K562 (cell line): ENCODE results near the gene ATP7B. TPM values are rescaled to one million over a fixed set of nuclear protein-coding genes. Genes with fewer than 3 reads are reported as not detected.

Experiments used
- ATAC-seq: fragments of 200-7000 bp; cut with Tn5 transposase; 3 replicates; pipeline ENCODE4 v1.9.1; 2020; ENCODE audit warnings: moderate library complexity
- BruUV-seq: library from RNA; stranded (reverse); fragments of 400-500 nt; replicated peaks from 2 replicates; lab custom pipeline; 2021; lab: Mats Ljungman, UMichigan
- CTCF ChIA-PET: fragments of 300-600 bp; formaldehyde crosslinking; extraction: SDS; loops from one replicate; lab custom pipeline; 2021; ENCODE audit warnings: low intra/inter-chr PET ratio; lab: Yijun Ruan, JAX
- POLR2A ChIA-PET: fragments of 300-600, 350-650 bp; sonication (Branson Sonifier 250); formaldehyde crosslinking; extraction: SDS; loops from one replicate; lab custom pipeline; 2021; ENCODE audit warnings: antibody characterized with exemption, inconsistent platforms; lab: Yijun Ruan, JAX
- DNase-seq, 4 experiments: peaks; one replicate each; pipeline versions ENCODE4 v3.0.0 to v3.0.0-alpha.2; 2011 to 2018; ENCODE audit warnings: low spot score in 3 of 4, mixed read lengths in 3 of 4; ENCODE audit errors: extremely low read depth in 1 of 4
- FAIRE-seq: peaks from 2 replicates; lab custom pipeline; 2011; peaks lifted over from hg19 to GRCh38; lab: Jason Lieb, UNC
- H2AFZ ChIP-seq: 2 replicates; pipeline ENCODE4 v1.6.0; 2011; ENCODE audit warnings: low read depth, low read length, control low read depth, inconsistent platforms
- H3K27ac ChIP-seq: fragments of 200-600 bp; 3 replicates; pipeline ENCODE4 v1.8.0; 2011; ENCODE audit warnings: low read depth, mild to moderate bottlenecking, control low read depth, inconsistent platforms, low read length, moderate library complexity, mixed read lengths; ENCODE audit errors: extremely low read depth
- H3K27me3 ChIP-seq, 2 experiments: fragments of 300-600 bp in 1 of 2; 2 replicates in 1 of 2; 3 replicates in 1 of 2; pipeline versions ENCODE4 v1.6.0 to v1.8.0; 2011; ENCODE audit warnings: inconsistent platforms in 2 of 2, low read length in 2 of 2, mild to moderate bottlenecking in 1 of 2, mixed read lengths in 1 of 2, moderate library complexity in 1 of 2; ENCODE audit not compliant: control insufficient read depth in 2 of 2, insufficient read depth in 2 of 2
- H3K36me3 ChIP-seq: fragments of 300-600 bp; 3 replicates; pipeline ENCODE4 v1.8.0; 2011; ENCODE audit warnings: mild to moderate bottlenecking, low read length, inconsistent platforms; ENCODE audit not compliant: control insufficient read depth, insufficient read depth
- H3K4me1 ChIP-seq, 2 experiments: fragments of 200-600 bp in 1 of 2; replicated peaks in 1 of 2; 2 replicates in 1 of 2; 3 replicates in 1 of 2; pipeline versions ENCODE4 v1.5.1 to v1.8.0; 2011; ENCODE audit warnings: inconsistent platforms in 2 of 2, low read length in 2 of 2, mild to moderate bottlenecking in 1 of 2, mixed read lengths in 1 of 2, moderate library complexity in 1 of 2; ENCODE audit not compliant: control insufficient read depth in 2 of 2, insufficient read depth in 2 of 2
- H3K4me2 ChIP-seq: 2 replicates; pipeline ENCODE4 v1.6.1; 2011; ENCODE audit warnings: low read length, control low read depth, inconsistent platforms, mixed read lengths; ENCODE audit not compliant: insufficient read depth
- H3K4me3 ChIP-seq: fragments of 200-600 bp; sonication (generic), shearing (Covaris generic); 2 replicates; pipeline ENCODE4 v1.5.1; 2016; ENCODE audit warnings: control low read depth, inconsistent platforms
- H3K79me2 ChIP-seq: fragments of 200-600 bp; 3 replicates; pipeline ENCODE4 v1.8.0; 2011; ENCODE audit warnings: low read length, inconsistent platforms; ENCODE audit not compliant: control insufficient read depth, insufficient read depth
- H3K9ac ChIP-seq, 2 experiments: 2 replicates each; pipeline versions ENCODE4 v1.6.0 to v1.6.1; 2011; ENCODE audit warnings: low read depth in 2 of 2, low read length in 2 of 2, control low read depth in 1 of 2, inconsistent platforms in 1 of 2, mild to moderate bottlenecking in 1 of 2, mixed read lengths in 1 of 2; ENCODE audit not compliant: insufficient read depth in 1 of 2
- H3K9me1 ChIP-seq: one replicate; pipeline ENCODE4 v1.6.0; 2011; ENCODE audit warnings: inconsistent platforms, mild to moderate bottlenecking, low read length, moderate library complexity; ENCODE audit not compliant: control insufficient read depth, insufficient read depth
- H3K9me3 ChIP-seq: replicated peaks from 2 replicates; pipeline ENCODE4 v1.5.1; 2011; ENCODE audit warnings: low read depth, low read length, inconsistent platforms; ENCODE audit not compliant: control insufficient read depth, insufficient read depth
- H4K20me1 ChIP-seq: replicated peaks from 2 replicates; pipeline ENCODE4 v1.6.1; 2011; ENCODE audit warnings: low read length, inconsistent platforms, mixed read lengths; ENCODE audit not compliant: control insufficient read depth, insufficient read depth
- NR3C1 ChIP-seq: sonication (generic); formaldehyde crosslinking; IDR thresholded peaks from 2 replicates; pipeline ENCODE4 v1.8.1; 2022; ENCODE audit warnings: missing genetic modification reagents
- RHOXF2B ChIP-seq: fragments of 250-450 bp; sonication (Bioruptor Pico); conservative IDR thresholded peaks from 2 replicates; pipeline ENCODE4 v1.5.1; 2021
- TFAM ChIP-seq: fragments of 250-450 bp; sonication (Bioruptor Pico); conservative IDR thresholded peaks from 2 replicates; pipeline ENCODE4 v1.5.0; 2021; ENCODE audit warnings: mild to moderate bottlenecking, moderate library complexity
- ZNF23 ChIP-seq: fragments of 250-450 bp; sonication (Bioruptor Pico); IDR thresholded peaks from 2 replicates; pipeline ENCODE4 v1.4.0; 2020; ENCODE audit warnings: mild to moderate bottlenecking
- WGBS: fragments of 100-300 bp; shearing (Covaris generic); methylation state at CpG from one replicate; pipeline ENCODE4 v1.1.6; 2016; ENCODE audit warnings: low coverage, mixed read lengths; ENCODE audit not compliant: insufficient coverage; ENCODE audit errors: missing lambda C conversion rate; 5-methylcytosine and 5-hydroxymethylcytosine counted together
- in situ Hi-C: fragments of 300-500 bp; cut with MboI; formaldehyde crosslinking; loops from 4 replicates; pipeline ENCODE4 v1.15.0; 2018; ENCODE audit warnings: inconsistent platforms, mixed read lengths
- intact Hi-C: fragments of 100-400 bp; cut with micrococcal nuclease; formaldehyde crosslinking; loops from 2 replicates; pipeline ENCODE4 v1.14.2; 2022
- polyA plus RNA-seq, 8 experiments: library from polyadenylated mRNA; depleted of rRNA in 4 of 8; stranded (reverse) in 5 of 8; unstranded in 3 of 8; fragments of >200 nt; fragmentation: Nextera tagmentation in 2 of 8; fragmentation: Illumina TruSeq in 1 of 8; extraction: Ambion mirVana in 2 of 8; extraction: Trizol in 1 of 8; gene quantifications; 2 replicates each; pipeline versions ENCODE4 v1.2.1 to v1.2.3, GENCODE V29; 2011 to 2014; ENCODE audit warnings: inconsistent platforms in 1 of 8, missing spikeins in 1 of 8
- total RNA-seq, 7 experiments: library from RNA; depleted of rRNA in 6 of 7; stranded (reverse); fragments of >200 nt in 6 of 7; fragmentation: Illumina TruSeq in 2 of 7; extraction: Trizol in 2 of 7; gene quantifications; 2 replicates each; pipeline versions ENCODE4 v1.2.1 to v1.2.3, GENCODE V29; 2011 to 2021; ENCODE audit warnings: low replicate concordance in 1 of 7
- TF ChIP-seq, protein P1 (sequence below): fragments of 450-650 bp; IDR thresholded peaks from 2 replicates; pipeline ENCODE4 v1.6.1; 2016; ENCODE audit warnings: low read depth, mild to moderate bottlenecking, moderate library complexity
- TF ChIP-seq, protein P2 (sequence below), 2 experiments: fragments of 250-450 bp in 1 of 2; fragments of 450-650 bp in 1 of 2; sonication (Bioruptor Pico) in 1 of 2; IDR thresholded peaks; 2 replicates each; pipeline versions ENCODE4 v1.6.1 to v1.8.0; 2016 to 2021; ENCODE audit warnings: mild to moderate bottlenecking in 2 of 2, moderate library complexity in 2 of 2, missing compliant biosample characterization in 1 of 2, missing genetic modification characterization in 1 of 2

Gene ATP7B
- total and polyA plus RNA-seq, 9 of the 15 experiments (the other 6 are each of a cell fraction or from before 2014, with no cell fraction given) = 1.1 to 20.4 (median 8.5) TPM

DNA sequence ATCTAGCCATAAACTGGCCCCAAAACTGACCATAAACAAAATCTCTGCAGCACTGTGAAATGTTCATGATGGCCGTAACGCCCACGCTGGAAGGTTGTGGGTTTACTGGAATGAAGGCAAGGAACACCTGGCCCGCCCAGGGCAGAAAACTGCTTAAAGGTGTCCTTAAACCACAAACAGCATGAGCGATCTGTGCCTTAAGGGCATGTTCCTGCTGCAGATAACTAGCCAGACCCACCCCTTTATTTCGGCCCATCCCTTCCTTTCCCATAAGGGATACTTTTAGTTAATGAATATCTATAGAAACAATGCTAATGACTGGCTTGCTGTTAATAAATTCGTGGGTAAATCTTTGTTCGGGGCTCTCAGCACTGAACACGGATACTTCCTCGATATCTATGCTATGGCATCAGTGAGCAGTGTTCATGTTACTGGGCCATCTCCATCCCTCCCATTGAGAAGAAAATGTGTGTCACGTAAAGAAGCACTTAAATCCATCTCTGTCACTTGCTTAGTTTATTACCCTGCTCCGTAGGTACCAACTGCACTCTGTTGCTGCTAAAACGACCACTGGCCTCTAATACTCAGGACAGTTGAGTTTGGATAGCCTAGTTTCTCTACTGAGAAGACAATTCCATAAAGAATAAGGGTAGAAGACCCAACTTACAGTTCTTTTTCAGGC is 5.3 kb downstream of the ATP7B start:
- Histone ChIP-seq H3K79me2 (peaks cover 79% of the 10 kb centered on the region), H3K4me3 (no peak overlapping the region), H4K20me1 (no peaks in the 10 kb centered on the region), H3K36me3 (peaks cover 6% of the 10 kb centered on the region; the same call in 2 of the 3 replicates), H3K4me1 (peaks cover under 1 to 17% of the 10 kb centered on the region in 2 experiments; a peak in 4 of 5 replicates), H3K9ac (no peak overlapping the region), H3K27me3 (no peaks in the 10 kb centered on the region), H2AFZ (no peak overlapping the region), H3K9me3 (0 out of 2 replicates have a peak, but pooled peaks cover 1% of the 10 kb centered on the region), H3K9me1 (no peaks in the 10 kb centered on the region), H3K4me2 (no peak overlapping the region), H3K27ac (no peak overlapping the region)
- in situ Hi-C loops (loop anchor here (5.0 kb wide), 1 partner anchor 121 kb away; the partner anchor contains the start of gene NEK5), intact Hi-C loops (no loop called here)
- DNase-seq (no peak), FAIRE-seq (no peak), ATAC-seq (no peak)
- TF ChIP-seq ZNF23 (CRISPR knock-in tag) = no peak
- TF ChIP-seq TFAM (CRISPR knock-in tag) = no peak
- TF ChIP-seq, protein P1, sequence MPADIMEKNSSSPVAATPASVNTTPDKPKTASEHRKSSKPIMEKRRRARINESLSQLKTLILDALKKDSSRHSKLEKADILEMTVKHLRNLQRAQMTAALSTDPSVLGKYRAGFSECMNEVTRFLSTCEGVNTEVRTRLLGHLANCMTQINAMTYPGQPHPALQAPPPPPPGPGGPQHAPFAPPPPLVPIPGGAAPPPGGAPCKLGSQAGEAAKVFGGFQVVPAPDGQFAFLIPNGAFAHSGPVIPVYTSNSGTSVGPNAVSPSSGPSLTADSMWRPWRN = no peak
- no peak for TF ChIP-seq RHOXF2B (CRISPR knock-in tag)
- TF ChIP-seq, protein P2, sequence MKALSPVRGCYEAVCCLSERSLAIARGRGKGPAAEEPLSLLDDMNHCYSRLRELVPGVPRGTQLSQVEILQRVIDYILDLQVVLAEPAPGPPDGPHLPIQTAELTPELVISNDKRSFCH (CRISPR knock-in tag; IDR thresholded peaks at IDR 0.05) = no peak
- TF ChIP-seq, protein P2 (tag; IDR thresholded peaks at IDR 0.05) = no peak
- TF ChIP-seq NR3C1 (CRISPR knock-in tag) = no peak
- BruUV-seq = no TSS peak
- POLR2A ChIA-PET = no interaction called here
- WGBS = 85% methylated on average over 12 of the region's 13 CpGs
- CTCF ChIA-PET = no interaction called here
